UCSD-AML1 (cell line): ENCODE results near the gene HAS3.
"Not testable (repeated sequence)": the region's sequence is repeated elsewhere in the genome, so short reads cannot be mapped to it uniquely, and the experiment has no call there.

Experiments used
- DNase-seq: peaks from one replicate; lab custom pipeline; 2025; ENCODE audit not compliant: unreplicated experiment; lab: John Stamatoyannopoulos, UW

Gene HAS3

GRCh38 chr16:69115837-69116236, 10.4 kb downstream of the HAS3 start:
- no peak for DNase-seq

DNA sequence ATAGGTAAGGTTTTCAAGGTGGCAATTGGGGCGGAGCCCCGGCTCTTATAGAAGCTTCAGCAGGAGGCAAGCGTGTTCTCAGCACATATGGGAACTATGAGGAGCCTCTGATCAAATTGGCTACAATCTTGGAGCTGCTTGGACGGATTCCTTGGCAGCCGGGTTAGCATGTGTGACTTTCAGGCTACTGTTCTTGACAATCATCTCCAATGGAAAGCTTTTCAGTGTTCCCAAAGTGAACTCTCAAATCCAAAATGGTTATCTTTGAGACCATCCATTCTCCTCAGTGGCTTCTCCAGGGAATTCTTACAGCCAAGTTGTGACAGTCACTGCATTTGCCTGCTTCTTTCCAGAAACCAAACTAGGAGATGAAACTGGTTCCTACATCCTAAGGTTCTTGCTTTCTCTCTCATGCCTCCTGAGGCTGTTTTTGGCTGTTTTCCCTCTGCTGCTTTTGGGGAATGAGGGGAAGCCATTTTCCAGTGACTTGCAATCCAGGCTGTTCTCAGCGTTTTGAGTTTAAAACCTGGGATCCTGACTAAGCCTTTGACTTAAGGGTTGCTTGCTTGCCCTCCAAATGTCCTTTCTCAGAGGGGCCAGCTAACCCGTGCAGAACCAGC, 10.9 kb downstream of the HAS3 start:
- DNase-seq = no peak

DNA sequence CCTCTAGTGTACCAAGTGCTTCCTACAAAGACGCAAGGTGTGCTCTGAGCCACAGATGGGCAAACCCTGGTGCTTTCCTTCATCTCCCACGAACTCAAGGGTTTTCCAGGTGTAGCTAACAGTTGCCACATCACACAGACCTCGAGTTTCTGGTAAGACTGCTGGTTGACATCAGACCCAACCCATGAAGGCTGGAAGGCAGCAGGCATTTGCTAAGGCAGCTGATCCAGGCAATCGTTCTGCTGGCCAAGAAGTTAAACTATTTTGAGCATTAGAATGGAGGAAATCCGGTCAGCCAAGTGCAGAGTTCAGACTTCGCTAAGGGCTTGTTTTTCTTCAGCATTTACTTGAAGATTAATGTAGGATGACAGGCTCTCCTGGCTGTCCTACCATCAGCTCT, 11.5 kb downstream of the HAS3 start:
- DNase-seq = no peak

- no peak for DNase-seq
These were observed 13.0 kb downstream of the HAS3 start for GRCh38 chr16:69118468-69118867.

- no peak for DNase-seq
These were observed 13.5 kb downstream of the HAS3 start for GRCh38 chr16:69118994-69119393.

DNA sequence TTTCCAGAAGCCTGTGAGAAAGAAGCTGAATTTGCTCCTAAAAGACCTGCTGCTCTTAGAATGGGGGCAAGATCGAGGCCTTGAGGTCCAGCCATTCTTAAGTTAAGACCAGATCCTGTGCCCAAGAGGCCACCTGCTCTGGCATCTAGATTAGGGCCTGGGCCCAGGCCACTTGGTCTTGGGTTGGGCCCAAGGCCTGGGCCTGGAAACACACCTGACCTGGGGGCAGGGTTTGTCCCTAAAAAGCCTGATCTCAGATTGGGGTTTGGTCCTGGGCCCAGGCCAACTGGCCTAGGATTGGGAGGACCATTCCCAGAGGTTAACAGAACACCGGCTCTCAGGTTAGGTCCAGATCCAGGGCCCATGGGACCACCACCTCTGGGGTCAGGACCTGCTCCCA, 14.1 kb downstream of the HAS3 start:
- DNase-seq = no peak

DNA sequence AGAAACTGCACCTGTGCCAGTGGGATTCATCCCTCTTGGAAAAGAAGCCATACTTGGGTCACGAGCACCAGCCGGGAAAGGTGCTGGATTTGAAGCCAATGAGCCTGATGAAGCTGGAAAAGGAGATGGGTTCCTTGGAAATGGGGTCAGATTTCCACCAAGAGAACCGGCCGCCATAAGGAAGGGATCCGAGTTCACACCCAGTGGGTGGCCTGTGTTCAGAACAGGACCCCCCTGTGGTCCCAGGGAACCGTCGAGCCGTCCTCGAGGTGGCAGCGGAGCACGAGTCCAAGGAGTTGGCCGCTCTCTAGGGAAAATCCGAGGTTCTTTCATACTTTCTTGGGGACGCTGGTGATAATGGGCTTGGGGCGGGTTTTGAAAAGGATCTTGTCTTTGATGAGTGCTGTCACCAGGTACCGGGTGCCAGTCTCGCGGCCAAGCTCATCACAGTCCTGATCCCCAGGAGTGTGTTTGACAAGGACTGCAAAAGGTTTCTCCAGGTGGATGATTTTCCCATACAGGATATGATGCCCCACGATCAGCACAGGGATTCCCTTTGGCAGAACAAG, 14.7 kb downstream of the HAS3 start:
- DNase-seq = no peak

DNA sequence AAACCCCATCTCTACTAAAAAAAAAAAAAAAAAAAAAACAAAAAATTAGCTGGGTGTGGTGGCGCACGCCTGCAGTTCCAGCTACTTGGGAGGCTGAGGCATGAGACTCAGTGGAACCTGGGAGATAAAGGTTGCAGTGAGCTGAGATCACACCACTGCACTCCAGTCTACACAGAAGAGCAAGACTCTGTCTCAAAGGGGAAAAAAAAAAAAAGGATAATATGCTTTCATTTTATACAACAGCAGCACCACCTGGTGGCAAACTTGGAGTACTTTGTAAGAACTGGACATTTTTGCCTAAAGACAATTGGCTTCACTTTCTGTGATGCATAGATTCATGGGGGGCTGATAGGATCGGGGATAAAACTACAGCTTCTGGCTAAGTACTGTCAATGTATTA, 18.5 kb downstream of the HAS3 start:
- no peak for DNase-seq

- DNase-seq = not testable (repeated sequence)
These were observed 19.0 kb downstream of the HAS3 start for GRCh38 chr16:69124406-69124805.

GRCh38 chr16:69124961-69125360, 19.5 kb downstream of the HAS3 start:
- DNase-seq = not testable (repeated sequence)

DNA sequence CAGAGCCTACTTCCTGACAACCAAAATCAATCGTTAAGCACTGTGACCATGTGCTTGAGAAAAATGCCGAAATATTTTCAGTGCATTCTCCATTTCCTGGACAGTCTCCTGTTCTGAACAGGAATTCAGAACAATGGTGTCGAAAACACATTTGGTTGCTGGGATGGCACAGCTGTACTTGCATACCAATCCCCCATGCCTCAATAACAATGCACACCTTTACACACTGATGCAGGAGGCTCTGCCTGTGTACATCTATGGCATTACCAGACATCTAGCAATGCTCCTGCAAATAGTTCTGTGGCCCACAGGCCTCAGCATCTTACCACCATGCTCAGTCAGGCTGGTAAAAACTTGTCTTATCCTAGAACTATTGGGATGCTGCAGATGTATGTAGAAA, 20.8 kb downstream of the HAS3 start:
- no peak for DNase-seq

- DNase-seq = not testable (repeated sequence)
These were observed 21.3 kb downstream of the HAS3 start for GRCh38 chr16:69126801-69127200.

DNA sequence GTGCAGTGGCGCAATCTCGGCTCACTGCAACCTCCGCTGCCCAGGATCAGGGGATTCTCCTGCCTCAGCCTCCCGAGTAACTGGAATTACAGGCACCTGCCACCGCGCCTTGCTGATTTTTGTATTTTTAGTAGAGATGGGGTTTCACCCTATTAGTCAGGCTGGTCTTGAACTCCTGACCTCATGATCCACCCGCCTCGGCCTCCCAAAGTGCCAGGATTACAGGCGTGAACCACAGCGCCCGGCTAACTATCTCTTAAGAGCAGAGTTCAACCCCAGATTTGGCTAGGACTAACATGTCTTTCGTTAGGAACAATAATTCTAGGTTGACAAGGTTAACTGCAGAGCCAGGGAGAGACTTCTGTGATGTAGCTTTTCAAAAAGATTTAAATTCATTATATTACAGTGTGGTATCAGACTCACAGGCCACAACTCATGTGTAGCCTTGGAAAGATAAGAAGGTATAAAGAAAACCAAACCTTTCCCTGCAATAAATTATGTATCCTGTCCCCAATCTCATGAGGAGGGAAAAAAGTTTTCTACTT, 22.6 kb downstream of the HAS3 start:
- no peak for DNase-seq

DNA sequence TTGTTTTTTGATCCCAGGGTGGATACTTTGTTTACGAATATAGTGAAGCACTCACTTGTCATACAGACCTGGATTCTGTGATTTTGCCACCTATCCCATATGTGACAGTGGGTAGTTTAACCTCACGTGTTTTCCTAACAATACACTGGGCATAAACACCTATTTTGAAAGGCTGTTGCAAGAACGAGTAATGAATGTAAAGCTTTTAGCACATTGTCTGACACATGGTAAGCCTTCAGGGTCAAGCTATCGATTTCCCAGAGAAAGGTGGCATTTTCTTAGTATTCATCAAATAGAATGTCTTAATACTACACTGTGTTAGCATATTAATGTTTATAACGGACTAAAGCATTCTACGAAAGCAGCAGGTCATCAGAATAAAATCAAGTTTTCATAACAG, 25.0 kb downstream of the HAS3 start:
- DNase-seq = no peak

DNA sequence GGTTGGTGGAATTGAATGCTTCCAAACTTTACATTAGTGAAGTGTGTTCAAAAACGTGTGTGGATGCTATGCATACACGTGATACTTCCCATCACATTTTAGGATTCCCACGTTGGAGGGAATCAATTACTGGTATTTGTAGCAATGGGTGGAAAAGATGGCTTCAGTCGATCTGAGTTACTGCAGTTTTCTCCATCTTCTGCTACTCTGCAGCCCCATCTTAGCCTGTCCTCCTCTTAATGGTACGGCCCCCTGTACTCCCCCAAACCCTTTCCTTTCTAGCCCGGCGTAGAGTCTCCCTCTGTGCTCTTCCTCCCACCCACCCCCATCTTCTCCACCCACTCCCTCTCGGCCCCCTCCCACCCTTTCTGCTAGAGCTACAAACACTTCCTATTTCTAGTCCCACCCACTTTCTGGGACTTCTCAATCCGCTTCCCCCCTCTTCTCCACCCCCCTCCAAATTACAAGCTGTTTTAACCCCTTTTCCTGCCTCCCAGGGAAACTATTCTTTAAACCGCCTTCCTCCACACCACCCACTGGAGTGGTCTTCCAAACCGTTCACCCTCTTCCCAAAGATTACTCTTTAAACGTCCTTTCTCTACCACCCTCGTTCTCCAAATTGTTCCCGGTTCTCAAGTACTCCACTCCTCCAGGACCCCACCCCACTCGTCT, 25.9 kb downstream of the HAS3 start:
- peak; percentile 56 for DNase-seq

- peak; percentile 86 for DNase-seq
These were observed 26.5 kb downstream of the HAS3 start for GRCh38 chr16:69131839-69132423.

DNA sequence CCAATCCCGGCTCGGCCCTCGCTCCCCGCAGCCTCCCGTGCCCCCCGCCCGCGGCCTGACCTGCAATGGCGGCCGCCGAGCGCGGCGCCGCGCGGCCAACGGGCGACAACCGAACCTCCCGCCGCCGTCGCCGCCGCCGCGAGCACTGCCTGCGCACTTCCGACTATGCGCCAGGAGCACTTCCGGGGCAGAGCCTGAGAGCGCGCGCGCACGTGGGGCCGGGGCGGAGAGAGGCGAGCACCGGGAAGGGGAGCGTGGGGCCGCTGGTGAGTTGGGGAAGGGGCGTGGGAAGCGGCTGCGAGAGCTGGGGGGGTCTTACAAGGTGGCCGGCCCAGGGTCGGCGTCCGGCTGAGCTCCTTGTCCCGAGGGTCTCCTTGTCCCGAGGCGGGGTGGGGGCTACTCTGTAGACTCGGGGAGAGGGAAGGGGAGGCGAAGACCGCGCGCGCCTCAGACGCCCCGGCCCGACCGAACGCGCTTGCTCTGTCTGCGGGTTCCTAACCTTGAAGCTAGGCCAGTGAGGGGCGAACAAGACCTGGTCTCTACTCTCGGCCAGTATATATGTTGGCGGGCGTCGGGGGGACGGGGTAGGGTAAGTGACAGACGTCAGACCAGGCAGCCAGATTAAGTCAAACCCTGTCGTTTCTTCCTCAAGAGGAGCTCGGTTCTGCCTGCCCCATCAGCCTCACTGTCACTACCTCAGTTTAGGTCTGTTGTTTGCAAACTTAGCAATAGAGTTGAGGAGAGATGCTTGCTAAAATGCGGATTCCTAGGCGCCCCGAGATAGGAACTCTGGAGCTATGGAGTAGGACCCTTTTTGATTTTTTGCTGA, 27.2 kb downstream of the HAS3 start, which contains the start of the genes CHTF8 and UTP4:
Gene CHTF8, minus strand, starts transcription at position 165 of the 829 bp plus-strand sequence. CDS start 11,130 bp downstream, outside the sequence.
Gene UTP4, plus strand, starts transcription at position 226 of the 829 bp plus-strand sequence. CDS start 811 bp downstream, outside the sequence.
- peak; percentile 87 for DNase-seq

DNA sequence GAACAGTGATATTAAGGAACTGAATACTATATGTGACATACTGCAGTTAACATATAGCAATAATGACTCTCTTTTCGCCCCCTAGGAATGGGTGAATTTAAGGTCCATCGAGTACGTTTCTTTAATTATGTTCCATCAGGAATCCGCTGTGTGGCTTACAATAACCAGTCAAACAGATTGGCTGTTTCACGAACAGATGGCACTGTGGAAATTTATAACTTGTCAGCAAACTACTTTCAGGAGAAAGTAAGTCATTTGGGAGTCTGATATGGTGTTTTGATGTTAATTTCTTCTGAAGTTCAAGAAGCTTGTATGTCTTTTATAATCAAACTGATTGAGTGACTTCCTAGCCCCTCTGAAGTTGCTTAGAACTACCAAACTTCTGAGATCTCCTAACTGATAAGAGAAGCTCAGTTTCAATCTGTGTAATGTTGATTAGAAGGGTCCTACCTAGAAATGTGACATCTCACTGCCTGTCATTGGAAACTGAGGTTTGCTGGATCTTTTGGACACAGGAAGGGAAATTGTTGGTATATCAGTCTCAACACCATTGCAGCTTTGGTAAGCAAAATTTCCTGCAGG, 28.0 kb downstream of the HAS3 start:
- no peak for DNase-seq

DNA sequence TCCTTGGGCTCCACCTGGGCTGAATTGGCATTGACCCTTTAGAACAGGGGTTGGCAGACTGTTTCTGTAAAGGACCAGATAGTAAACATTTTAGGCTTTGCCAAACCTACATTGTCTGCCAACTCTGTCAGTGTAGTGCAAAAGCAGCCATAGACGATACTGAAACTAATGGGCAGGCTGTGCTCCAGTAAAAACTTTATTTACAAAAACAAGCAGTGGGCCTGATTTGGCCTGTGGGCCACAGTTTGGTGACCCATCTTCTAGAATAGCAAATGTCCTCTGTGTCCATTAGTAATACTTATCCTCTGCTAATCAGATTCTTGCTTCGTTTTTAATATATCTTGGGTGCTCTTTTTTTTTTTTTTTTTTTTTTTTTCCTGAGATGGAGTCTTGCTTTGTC, 33.2 kb downstream of the HAS3 start:
- no peak for DNase-seq

GRCh38 chr16:69139464-69139863, 34.0 kb downstream of the HAS3 start:
- not testable (repeated sequence) for DNase-seq
